GM10248 (cell line): ENCODE measurements around the gene INTS14.
"Not testable (repeated sequence)": the region's sequence is repeated elsewhere in the genome, so short reads cannot be mapped to it uniquely, and the experiment has no call there.

ENCODE experiments used
- CTCF ChIA-PET: fragments of 300-600 bp; sonication (Branson Sonifier 250); formaldehyde crosslinking; extraction: SDS; loops from one replicate; lab custom pipeline; 2021; ENCODE audit warnings: antibody characterized with exemption; lab: Yijun Ruan, JAX
- POLR2A ChIA-PET: fragments of 350-650 bp; sonication (Branson Sonifier 250); formaldehyde crosslinking; extraction: SDS; loops from one replicate; lab custom pipeline; 2020; ENCODE audit warnings: antibody characterized with exemption; lab: Yijun Ruan, JAX
- DNase-seq: peaks from one replicate; pipeline ENCODE4 v3.0.0; 2012; ENCODE audit errors: extremely low spot score
- CTCF ChIP-seq: IDR thresholded peaks from 2 replicates; pipeline ENCODE4 v1.5.1; 2012; ENCODE audit warnings: mild to moderate bottlenecking, low read depth; ENCODE audit errors: extremely low read depth, missing control alignments, control extremely low read depth

Gene INTS14

DNA sequence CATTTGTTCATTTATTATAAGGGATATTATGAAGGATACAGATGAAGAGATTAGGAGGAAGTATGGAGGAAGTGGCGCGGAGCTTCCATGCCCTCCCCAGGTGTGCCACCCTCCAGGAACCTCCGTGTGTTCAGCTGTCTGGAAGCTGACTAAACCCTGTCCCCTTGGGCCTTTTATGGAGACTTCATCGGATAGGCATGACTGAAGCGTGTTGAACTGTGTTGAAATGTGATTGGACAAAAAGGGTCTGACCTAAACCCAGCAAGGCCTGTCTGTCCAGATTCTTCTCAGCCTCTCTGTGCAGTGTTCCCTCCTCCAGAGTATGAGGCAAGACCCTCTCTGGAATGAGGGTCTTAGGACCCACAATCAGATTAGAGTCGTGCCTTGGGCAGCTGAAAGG lies 49.0 kb downstream of the INTS14 start:
- no peak for TF ChIP-seq CTCF
- ChIA-PET CTCF (no interaction called here), POLR2A (no interaction called here)
- DNase-seq = no peak

- no peak for DNase-seq
- TF ChIP-seq CTCF = no peak
- POLR2A ChIA-PET = no interaction called here
- CTCF ChIA-PET = interaction anchor here (1.8 kb wide), 1 partner anchor 159 kb away, joined by 4 read pairs; no protein-coding TSS in a partner anchor
Measured at GRCh38 chr15:65559941-65560340, 51.0 kb downstream of the INTS14 start.

- ChIA-PET POLR2A (no interaction called here), CTCF (interaction anchor here (1.0 to 1.8 kb wide), 3 partner anchors 8 to 158 kb away, joined by 3 to 4 read pairs (median 4); no protein-coding TSS in a partner anchor)
- TF ChIP-seq CTCF = no peak
- DNase-seq = no peak
Measured at GRCh38 chr15:65558997-65559760, 51.8 kb downstream of the INTS14 start.

- CTCF ChIA-PET = interaction anchor here (1.0 to 1.8 kb wide), 3 partner anchors 9 to 157 kb away, joined by 3 to 4 read pairs (median 3); no protein-coding TSS in a partner anchor
Measured at GRCh38 chr15:65558336-65558735, 52.6 kb downstream of the INTS14 start.

GRCh38 chr15:65556622-65557021 lies 54.3 kb downstream of the INTS14 start:
- POLR2A ChIA-PET = no interaction called here
- TF ChIP-seq CTCF = no peak
- CTCF ChIA-PET = interaction anchor here (0.7 to 1.6 kb wide), 4 partner anchors 18 to 171 kb away, joined by 3 read pairs; no protein-coding TSS in a partner anchor
- no peak for DNase-seq

More at GRCh38 chr15:65558336-65558735, 52.6 kb downstream of the INTS14 start:
- POLR2A ChIA-PET = no interaction called here
- no peak for TF ChIP-seq CTCF
- DNase-seq = no peak

- DNase-seq = no peak
- POLR2A ChIA-PET = no interaction called here
- CTCF ChIA-PET = interaction anchor here (0.6 to 1.2 kb wide), 3 partner anchors 41 to 452 kb away, joined by 3 read pairs; no protein-coding TSS in a partner anchor
- TF ChIP-seq CTCF = no peak
Measured at GRCh38 chr15:65553691-65554090, 57.2 kb downstream of the INTS14 start.

GRCh38 chr15:65552851-65553250 lies 58.1 kb downstream of the INTS14 start:
- CTCF ChIA-PET = interaction anchor here (0.7 kb wide), 1 partner anchor 452 kb away, joined by 3 read pairs; no protein-coding TSS in a partner anchor
- DNase-seq, POLR2A ChIA-PET: not testable (repeated sequence)
